Tibial artery (tissue), 4 donors: ENCODE data around the gene RPL10A.
"Not testable (repeated sequence)": the region's sequence is repeated elsewhere in the genome, so short reads cannot be mapped to it uniquely, and the experiment has no call there.

Experiments used
- DNase-seq, 2 donors: peaks; one replicate each; pipeline ENCODE4 v3.0.0-alpha.2; 2019
- H3K27ac ChIP-seq, 2 donors: fragments of 200-600 bp; sonication (generic) in 1 of 2; 1 replicate in 1 of 2; 2 replicates in 1 of 2; pipeline ENCODE4 v1.5.1; 2018 to 2019; ENCODE audit warnings: mild to moderate bottlenecking in 1 of 2
- H3K27me3 ChIP-seq, 2 donors: fragments of 200-600 bp; sonication (generic) in 1 of 2; one replicate each; pipeline versions ENCODE4 v1.5.1 to v1.6.0; 2016 to 2019
- H3K36me3 ChIP-seq, 3 donors: fragments of 200-600 bp; sonication (generic) in 2 of 3; one replicate each; pipeline ENCODE4 v1.5.1; 2016 to 2019; ENCODE audit warnings: mild to moderate bottlenecking in 2 of 3
- H3K4me1 ChIP-seq, 4 donors: fragments of 200-600 bp; sonication (generic) in 2 of 4; 1 replicate in 3 of 4; 2 replicates in 1 of 4; pipeline ENCODE4 v1.5.1; 2016 to 2019
- H3K4me3 ChIP-seq, 2 donors: fragments of 200-600 bp; sonication (generic) in 1 of 2; 1 replicate in 1 of 2; 2 replicates in 1 of 2; pipeline ENCODE4 v1.5.1; 2018 to 2019; ENCODE audit warnings: mild to moderate bottlenecking in 2 of 2
- H3K9me3 ChIP-seq, 3 donors: fragments of 200-600 bp; sonication (generic) in 1 of 3; one replicate each; pipeline ENCODE4 v1.5.1; 2016 to 2019
- intact Hi-C: fragments of 100-400 bp; cut with DNase I; formaldehyde crosslinking; loops from one replicate; pipeline ENCODE4 v1.15.0; 2023; ENCODE audit warnings: low total_unique reads
- TF ChIP-seq, protein P1 (sequence below), 2 experiments: fragments of 200-600 bp in 1 of 2; fragments of 450-650 bp in 1 of 2; IDR thresholded peaks; one replicate each; pipeline ENCODE4 v1.5.1; 2017 to 2019; ENCODE audit warnings: antibody characterized with exemption in 2 of 2, mild to moderate bottlenecking in 1 of 2, moderate library complexity in 1 of 2

Gene RPL10A

DNA sequence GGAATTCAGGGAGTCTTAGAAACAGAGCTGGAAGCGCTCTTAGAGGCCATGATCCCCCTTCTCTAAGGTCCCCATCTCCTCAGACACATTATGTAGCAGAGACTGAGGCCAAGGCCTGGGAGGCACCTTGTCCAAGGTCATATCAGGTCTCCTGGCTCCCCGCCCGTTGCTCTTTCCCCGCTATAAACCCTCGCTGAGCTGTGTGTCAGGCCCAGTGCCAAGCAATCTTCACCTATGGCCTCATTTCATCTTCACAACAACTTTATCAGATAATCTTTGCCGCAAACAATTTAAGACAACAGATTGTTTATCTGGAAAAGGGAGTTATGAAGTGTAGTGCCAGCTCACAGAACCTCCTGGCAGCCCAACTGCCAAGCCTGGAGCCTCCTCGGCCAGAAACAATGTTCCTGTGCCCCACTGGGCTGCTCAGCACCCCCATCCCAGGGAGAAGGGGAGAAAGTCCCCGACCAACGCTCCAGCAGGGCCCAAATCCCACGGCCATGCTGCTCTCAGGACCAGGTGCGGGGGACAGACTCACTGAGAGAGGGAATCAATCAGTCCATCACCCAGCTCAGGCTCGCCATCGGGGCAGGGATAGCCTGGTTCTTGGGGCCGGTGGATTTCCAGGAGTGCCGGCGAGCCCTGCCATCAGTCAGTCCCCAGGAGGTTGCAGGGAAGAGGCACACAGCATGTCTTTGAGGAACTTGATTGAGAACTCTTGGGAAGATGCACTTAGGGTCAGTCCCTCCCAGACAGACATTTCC is 32.9 kb upstream of the RPL10A start:
- intact Hi-C loops = no loop called here
- no peaks in the 10 kb centered on the region for H3K9me3 ChIP-seq
- DNase-seq = no peak
- H3K4me3 ChIP-seq = no peak overlapping the region
- H3K27me3 ChIP-seq = no peaks in the 10 kb centered on the region
- no peaks in the 10 kb centered on the region for H3K4me1 ChIP-seq
- no peaks in the 10 kb centered on the region for H3K36me3 ChIP-seq
- no peak overlapping the region for H3K27ac ChIP-seq
- TF ChIP-seq, protein P1, sequence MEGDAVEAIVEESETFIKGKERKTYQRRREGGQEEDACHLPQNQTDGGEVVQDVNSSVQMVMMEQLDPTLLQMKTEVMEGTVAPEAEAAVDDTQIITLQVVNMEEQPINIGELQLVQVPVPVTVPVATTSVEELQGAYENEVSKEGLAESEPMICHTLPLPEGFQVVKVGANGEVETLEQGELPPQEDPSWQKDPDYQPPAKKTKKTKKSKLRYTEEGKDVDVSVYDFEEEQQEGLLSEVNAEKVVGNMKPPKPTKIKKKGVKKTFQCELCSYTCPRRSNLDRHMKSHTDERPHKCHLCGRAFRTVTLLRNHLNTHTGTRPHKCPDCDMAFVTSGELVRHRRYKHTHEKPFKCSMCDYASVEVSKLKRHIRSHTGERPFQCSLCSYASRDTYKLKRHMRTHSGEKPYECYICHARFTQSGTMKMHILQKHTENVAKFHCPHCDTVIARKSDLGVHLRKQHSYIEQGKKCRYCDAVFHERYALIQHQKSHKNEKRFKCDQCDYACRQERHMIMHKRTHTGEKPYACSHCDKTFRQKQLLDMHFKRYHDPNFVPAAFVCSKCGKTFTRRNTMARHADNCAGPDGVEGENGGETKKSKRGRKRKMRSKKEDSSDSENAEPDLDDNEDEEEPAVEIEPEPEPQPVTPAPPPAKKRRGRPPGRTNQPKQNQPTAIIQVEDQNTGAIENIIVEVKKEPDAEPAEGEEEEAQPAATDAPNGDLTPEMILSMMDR (IDR thresholded peaks at IDR 0.05) = no peak

DNA sequence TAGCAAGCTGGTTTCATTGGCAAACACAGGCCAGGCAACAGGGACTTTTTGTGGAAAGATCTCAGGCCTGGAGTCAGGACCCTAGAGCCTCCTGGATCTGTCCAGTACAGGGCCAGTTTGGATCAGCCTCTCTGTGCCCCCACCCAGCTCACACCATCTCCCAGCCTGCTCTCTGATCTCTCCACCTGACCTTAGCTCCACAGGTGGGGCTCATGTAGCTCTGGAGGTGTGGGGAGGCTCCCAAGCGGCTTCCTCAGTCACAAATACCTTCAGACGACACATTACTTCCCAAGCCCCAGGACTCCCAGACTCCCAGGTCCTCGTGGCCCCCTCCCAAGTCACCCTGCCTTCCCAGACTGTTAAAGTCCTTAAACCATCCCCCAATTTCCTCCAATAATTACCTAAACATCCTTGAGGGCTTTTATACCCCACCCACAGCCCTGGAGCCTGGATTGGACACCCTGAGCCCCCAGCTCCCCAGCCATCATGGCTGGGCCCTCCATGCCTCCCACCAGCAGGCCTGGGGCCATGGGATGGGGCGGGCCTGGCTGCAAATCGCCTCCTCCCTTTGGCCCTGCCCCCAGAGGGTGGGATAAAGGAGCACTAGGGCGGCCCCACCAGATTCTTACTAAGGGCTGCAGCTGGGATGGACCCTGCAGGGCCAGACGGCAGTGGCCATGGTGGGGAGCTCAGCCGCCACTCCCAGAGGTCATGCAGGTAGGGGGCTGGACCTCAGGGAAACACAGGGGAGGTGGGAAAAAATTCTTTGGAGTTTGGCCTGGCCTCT is 31.9 kb upstream of the RPL10A start:
- Histone ChIP-seq H3K27me3 (no peaks in the 10 kb centered on the region), H3K4me1 (no peaks in the 10 kb centered on the region), H3K4me3 (no peak overlapping the region), H3K36me3 (no peaks in the 10 kb centered on the region), H3K27ac (no peak overlapping the region), H3K9me3 (no peaks in the 10 kb centered on the region)
- no peak for DNase-seq
- intact Hi-C loops = no loop called here
- TF ChIP-seq, protein P1 (IDR thresholded peaks at IDR 0.05) = no peak

DNA sequence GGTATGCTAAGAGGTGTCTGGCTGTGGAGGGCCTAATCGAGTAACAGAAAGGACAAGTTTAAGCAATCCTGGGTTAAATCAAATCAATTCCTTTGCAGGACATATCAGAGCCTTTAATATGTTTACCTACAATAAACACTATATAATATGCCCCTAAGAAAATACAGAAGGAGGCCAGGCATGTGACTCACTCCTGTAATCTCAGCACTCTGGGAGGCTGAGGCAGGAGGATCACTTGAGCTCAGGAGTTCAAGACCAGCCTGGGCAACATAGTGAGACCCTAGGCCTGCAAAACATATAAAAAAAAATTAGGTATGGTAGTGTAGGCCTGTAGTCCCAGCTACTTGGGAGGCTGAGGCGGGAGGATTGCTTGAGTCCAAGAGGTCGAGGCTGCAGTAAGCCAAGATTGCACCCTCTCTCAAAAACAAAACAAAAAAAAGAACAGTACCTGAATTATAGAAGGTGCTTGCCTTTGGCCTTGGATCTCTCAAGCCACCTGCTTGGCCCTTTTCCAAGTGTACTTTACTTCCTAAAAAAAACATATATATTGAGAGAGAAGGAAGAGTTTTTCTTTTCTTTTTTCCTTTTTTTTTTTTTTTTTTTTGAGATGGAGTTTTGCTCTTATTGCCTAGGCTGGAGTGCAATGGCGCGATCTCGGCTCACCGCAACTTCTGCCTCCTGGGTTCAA is 29.7 kb upstream of the RPL10A start:
- H3K36me3 ChIP-seq, H3K4me1 ChIP-seq, H3K27me3 ChIP-seq, H3K9me3 ChIP-seq, DNase-seq, intact Hi-C loops, H3K4me3 ChIP-seq, H3K27ac ChIP-seq: not testable (repeated sequence)

DNA sequence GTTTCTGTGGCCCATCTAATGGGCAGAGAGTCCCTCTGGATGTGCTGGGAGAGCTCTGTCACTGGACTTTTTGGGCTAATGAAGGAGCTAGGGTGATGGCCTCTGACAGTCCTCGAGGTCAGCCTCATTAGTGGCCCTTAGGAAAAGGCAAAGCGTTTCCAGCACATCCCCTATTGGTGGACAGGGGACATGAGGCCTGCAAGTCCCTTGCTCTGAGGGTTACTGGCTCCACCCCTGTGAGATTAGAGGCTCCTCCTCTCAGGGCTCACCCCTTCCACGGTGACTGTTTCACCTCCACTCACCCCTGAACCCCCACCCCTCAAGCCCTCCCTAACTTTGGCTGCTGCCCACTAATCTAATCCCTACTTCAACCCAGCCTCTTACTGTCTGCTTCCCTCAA is 28.9 kb upstream of the RPL10A start:
- Histone ChIP-seq H3K4me1 (no peaks in the 10 kb centered on the region), H3K27ac (no peak overlapping the region), H3K36me3 (no peaks in the 10 kb centered on the region), H3K9me3 (no peaks in the 10 kb centered on the region), H3K4me3 (no peak overlapping the region), H3K27me3 (no peaks in the 10 kb centered on the region)
- intact Hi-C loops = no loop called here
- TF ChIP-seq, protein P1 (IDR thresholded peaks at IDR 0.05) = no peak
- no peak for DNase-seq

DNA sequence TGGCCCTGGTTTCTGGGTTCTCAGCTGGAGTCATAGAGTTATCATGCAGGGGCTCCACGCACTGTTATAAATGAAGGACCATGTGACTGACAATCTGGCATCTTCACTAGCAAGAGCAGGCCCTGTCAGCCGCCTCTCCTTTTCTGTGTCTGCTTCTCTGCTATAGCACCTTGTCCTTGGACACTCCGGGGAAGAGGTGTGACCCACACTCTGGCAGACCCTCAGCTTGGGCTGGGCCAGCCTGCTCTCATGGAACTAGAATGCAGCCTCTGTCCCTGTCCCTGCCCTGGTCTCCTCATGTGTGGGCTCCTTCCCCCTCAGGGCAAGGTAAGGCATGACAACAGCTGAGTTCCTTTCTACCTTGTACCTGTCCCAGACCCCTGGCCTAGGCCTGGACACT is 27.0 kb upstream of the RPL10A start:
- H3K9me3 ChIP-seq = no peaks in the 10 kb centered on the region
- H3K4me3 ChIP-seq = no peak overlapping the region
- DNase-seq = no peak
- no peaks in the 10 kb centered on the region for H3K4me1 ChIP-seq
- no peaks in the 10 kb centered on the region for H3K36me3 ChIP-seq
- intact Hi-C loops = loop anchor here (5.0 kb wide), 1 partner anchor 84 kb away; no protein-coding TSS in a partner anchor
- H3K27ac ChIP-seq = no peak overlapping the region
- H3K27me3 ChIP-seq = no peaks in the 10 kb centered on the region
- TF ChIP-seq, protein P1 (IDR thresholded peaks at IDR 0.05) = no peak

DNA sequence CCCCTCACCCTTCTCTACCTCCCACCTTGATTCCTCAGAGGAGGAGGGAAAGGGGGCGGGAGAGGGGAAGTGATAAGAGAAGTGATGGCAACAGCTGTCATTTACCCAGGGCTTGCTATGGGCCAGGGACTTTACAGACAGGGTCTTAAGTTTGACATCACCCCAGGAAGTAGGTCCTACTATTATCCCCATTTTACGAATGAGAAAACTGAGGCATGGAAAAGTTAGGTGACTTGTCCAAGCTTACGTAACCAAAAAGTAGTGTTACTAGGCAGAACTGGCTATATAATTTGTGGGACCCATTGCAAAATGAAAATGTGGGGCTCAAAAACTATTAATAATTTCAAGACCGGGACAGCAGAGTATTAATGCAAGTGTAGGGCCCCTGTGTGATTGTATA is 26.6 kb upstream of the RPL10A start:
- H3K36me3 ChIP-seq = no peaks in the 10 kb centered on the region
- no peaks in the 10 kb centered on the region for H3K4me1 ChIP-seq
- H3K9me3 ChIP-seq = no peaks in the 10 kb centered on the region
- DNase-seq = no peak
- no peaks in the 10 kb centered on the region for H3K27me3 ChIP-seq
- TF ChIP-seq, protein P1 (IDR thresholded peaks at IDR 0.05) = no peak
- H3K4me3 ChIP-seq = no peak overlapping the region
- intact Hi-C loops = loop anchor here (5.0 kb wide), 1 partner anchor 84 kb away; no protein-coding TSS in a partner anchor
- H3K27ac ChIP-seq = no peak overlapping the region
